HPDE6-E6E7 (cell line): Measurements from ENCODE around the gene PCDHGB7.
"Not testable (repeated sequence)": the region's sequence is repeated elsewhere in the genome, so short reads cannot be mapped to it uniquely, and the experiment has no call there.

Experiments used
- DNase-seq: peaks from one replicate; pipeline ENCODE4 v3.0.0; 2011; ENCODE audit warnings: missing footprints; ENCODE audit errors: extremely low spot score

The PCDHGB7 gene

DNA sequence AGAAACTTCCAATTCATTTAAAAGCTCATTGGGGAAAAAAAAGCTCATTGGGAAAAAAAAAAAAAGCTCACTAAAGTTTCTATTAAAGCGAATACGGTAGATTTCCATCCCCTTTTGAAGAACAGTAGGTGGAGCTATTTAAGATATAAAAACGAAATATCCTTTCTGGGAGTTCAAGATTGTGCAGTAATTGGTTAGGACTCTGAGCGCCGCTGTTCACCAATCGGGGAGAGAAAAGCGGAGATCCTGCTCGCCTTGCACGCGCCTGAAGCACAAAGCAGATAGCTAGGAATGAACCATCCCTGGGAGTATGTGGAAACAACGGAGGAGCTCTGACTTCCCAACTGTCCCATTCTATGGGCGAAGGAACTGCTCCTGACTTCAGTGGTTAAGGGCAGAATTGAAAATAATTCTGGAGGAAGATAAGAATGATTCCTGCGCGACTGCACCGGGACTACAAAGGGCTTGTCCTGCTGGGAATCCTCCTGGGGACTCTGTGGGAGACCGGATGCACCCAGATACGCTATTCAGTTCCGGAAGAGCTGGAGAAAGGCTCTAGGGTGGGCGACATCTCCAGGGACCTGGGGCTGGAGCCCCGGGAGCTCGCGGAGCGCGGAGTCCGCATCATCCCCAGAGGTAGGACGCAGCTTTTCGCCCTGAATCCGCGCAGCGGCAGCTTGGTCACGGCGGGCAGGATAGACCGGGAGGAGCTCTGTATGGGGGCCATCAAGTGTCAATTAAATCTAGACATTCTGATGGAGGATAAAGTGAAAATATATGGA, 13.0 kb downstream of the PCDHGB7 start, which contains the start of gene PCDHGA12:
TSS of gene PCDHGA12 (plus strand) at position 176 of the 782 bp plus-strand sequence. CDS start at position 429, 253 bp downstream.
- DNase-seq: peak; percentile 54

- DNase-seq: no peak
Observed at GRCh38 chr5:141431286-141431685, 13.8 kb downstream of the PCDHGB7 start.

DNA sequence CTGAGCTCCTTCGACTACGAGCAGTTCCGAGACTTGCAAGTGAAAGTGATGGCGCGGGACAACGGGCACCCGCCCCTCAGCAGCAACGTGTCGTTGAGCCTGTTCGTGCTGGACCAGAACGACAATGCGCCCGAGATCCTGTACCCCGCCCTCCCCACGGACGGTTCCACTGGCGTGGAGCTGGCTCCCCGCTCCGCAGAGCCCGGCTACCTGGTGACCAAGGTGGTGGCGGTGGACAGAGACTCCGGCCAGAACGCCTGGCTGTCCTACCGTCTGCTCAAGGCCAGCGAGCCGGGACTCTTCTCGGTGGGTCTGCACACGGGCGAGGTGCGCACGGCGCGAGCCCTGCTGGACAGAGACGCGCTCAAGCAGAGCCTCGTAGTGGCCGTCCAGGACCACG, 14.8 kb downstream of the PCDHGB7 start:
- DNase-seq: not testable (repeated sequence)

- DNase-seq: not testable (repeated sequence)
Observed at GRCh38 chr5:141432726-141433125, 15.2 kb downstream of the PCDHGB7 start.

DNA sequence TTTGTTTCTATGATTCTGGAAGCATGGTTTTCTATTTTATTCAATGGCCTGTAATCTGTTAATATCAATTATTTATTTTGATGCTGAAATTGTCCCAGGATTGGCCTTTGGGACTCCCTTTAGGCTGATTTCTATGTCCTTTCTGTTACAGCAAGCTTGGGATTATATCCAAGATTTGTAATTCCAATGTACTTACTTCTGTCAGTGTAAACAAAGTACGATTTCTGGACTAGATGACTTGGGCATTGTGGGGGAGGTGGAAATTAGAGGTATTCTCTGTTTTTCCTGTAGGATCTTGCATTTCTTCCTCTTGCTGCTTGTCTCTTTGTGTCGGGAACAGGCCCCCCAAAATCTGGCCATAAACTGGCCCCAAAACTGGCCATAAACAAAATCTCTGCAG, 16.5 kb downstream of the PCDHGB7 start:
- no peak for DNase-seq

DNA sequence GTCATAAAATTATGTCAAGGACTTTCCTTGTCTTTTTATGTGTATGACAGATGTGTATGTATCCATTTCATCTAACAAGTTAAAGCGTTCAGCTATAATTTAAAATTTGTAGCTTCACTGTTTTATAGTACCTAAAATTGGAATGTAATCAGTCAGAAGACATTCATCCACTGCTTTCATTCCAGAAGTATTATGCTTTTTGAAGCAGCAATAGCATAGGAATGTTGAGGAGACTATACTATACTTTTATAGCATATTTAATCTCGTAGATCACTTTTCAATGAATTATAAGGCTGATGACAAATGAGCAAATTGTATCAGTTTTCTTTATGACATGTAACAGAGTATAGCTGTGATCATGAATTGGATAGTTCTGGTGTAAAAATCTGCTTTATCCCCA, 19.7 kb downstream of the PCDHGB7 start:
- DNase-seq: no peak

DNA sequence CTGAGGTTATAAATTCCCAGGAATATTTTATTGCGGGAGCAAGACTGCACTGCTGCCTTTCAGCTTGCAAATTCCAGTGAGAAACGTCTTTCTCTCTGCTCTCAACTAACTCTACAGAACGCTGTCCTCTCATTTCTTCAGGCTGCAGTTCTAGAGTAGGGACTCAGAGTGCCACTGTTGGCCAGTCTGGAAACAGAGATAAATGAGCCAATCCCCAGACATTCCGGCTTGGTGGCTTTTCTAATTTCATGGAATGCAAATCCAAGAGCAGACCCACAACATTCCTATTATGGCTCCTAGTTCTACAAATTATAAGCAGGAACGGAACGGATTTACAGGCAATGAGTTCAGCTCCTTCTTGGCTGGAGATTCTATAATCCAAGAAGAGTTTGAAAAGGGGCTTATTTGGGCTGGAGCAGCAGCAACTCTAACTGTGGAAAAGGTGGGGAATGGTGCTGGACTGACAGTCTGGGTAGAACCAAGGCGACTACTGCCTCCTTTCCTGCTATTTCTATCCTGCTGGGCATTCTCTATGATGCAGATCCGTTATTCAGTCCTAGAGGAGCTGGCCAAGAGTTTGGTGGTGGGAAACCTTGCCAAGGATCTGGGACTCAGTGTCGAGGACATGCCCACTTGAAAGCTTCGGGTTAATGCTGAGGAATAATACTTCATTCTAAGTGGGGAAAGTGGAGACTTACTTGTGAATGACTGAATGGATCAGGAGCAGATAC, 22.1 kb downstream of the PCDHGB7 start:
- DNase-seq: no peak

GRCh38 chr5:141440341-141440740, 22.9 kb downstream of the PCDHGB7 start:
- DNase-seq: no peak

- no peak for DNase-seq
Observed at GRCh38 chr5:141441571-141442170, 24.2 kb downstream of the PCDHGB7 start.

DNA sequence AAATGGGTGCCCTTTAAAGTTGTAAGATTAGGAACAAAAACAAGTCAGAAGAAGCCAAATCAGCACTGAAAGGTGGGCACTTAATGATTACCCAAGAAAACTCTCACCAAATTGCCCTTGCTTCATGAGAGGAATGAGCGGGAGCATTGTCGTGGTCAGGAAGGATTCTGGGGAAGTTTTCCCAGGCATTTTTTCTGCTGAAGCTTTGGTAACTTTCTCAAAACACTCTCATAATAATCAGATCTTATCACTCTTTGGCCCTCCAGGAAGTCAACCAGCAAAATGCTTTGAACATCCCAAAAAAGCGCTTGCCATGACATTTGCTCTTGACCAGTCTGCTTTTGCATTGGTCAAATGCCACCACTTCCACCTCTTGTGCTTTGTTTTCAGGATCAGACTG, 47.9 kb downstream of the PCDHGB7 start:
- no peak for DNase-seq
